Spleen (tissue), 7 donors: ENCODE measurements around the gene NHLH2.

ENCODE experiments used
- CTCF ChIP-seq, 11 experiments: fragments of 200-600 bp in 7 of 11; fragments of 450-650 bp in 4 of 11; sonication (generic) in 4 of 11; IDR thresholded peaks in 8 of 11; conservative IDR thresholded peaks in 3 of 11; 1 replicate in 7 of 11; 2 replicates in 4 of 11; pipeline versions ENCODE4 v1.4.0 to v1.8.0; 2016 to 2021; ENCODE audit warnings: antibody characterized with exemption in 11 of 11, inconsistent platforms in 4 of 11, mild to moderate bottlenecking in 1 of 11
- POLR2A ChIP-seq, 3 donors: fragments of 450-650 bp; IDR thresholded peaks; one replicate each; pipeline ENCODE4 v1.5.1; 2017; ENCODE audit warnings: antibody characterized with exemption in 3 of 3, mild to moderate bottlenecking in 1 of 3
- donor health status: DM: no; HTN: no; CAD: no; lungs with moderate emphysema.
- donor health status: DM: no; HTN: no; CAD: no.
- donor health status: DM: no; HTN: no; CAD: no.

DNA sequence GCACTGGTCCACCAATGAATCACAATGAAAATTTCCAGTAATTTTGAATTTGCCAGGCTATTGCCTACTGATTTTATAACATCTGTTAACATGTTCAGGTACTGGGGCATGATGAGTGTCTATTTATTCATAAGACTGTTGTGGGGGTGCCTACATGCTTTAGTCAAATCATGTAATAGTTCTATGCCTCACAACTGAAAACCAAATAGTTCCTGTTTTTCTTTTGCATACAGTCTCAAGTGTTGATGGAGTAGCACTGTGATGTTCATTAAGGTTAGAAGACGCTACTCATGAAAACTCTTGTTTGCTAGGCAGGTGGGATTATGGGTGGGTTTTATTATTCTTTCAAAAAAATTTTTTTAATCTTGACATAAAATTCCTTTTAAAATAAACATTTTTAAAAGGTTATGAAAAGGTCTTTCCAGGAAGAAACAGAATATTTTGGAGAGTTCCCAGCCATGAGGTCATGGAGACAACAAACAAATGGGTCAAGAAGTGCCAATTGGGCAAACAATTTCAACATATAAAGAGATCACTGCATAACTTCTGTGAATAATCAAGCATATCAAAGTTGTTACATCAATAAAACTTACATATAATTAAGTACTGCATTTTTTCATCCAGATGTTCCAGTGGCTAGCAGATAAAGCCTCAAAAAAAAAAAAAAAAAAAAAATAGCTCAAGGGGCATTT is 40.2 kb upstream of the NHLH2 start:
- TF ChIP-seq CTCF (IDR thresholded peaks at IDR 0.05 in 8 of 11, conservative IDR thresholded peaks at IDR 0.05 in 3 of 11) (no peak), POLR2A (IDR thresholded peaks at IDR 0.05) (no peak)
